Spleen (tissue), 7 donors: ENCODE data around the gene TBXAS1.

Experiments
- CTCF ChIP-seq, 11 experiments: fragments of 200-600 bp in 7 of 11; fragments of 450-650 bp in 4 of 11; sonication (generic) in 4 of 11; IDR thresholded peaks in 8 of 11; conservative IDR thresholded peaks in 3 of 11; 1 replicate in 7 of 11; 2 replicates in 4 of 11; pipeline versions ENCODE4 v1.4.0 to v1.8.0; 2016 to 2021; ENCODE audit warnings: antibody characterized with exemption in 11 of 11, inconsistent platforms in 4 of 11, mild to moderate bottlenecking in 1 of 11
- POLR2A ChIP-seq, 3 donors: fragments of 450-650 bp; IDR thresholded peaks; one replicate each; pipeline ENCODE4 v1.5.1; 2017; ENCODE audit warnings: antibody characterized with exemption in 3 of 3, mild to moderate bottlenecking in 1 of 3
- POLR2AphosphoS5 ChIP-seq, 3 donors: sonication (generic); formaldehyde crosslinking; IDR thresholded peaks; one replicate each; pipeline ENCODE4 v1.5.1; 2017; ENCODE audit warnings: antibody characterized with exemption in 3 of 3
- donor health status: DM: no; HTN: no; CAD: no; lungs with moderate emphysema.
- donor health status: DM: no; HTN: no; CAD: no.
- donor health status: DM: no; HTN: no; CAD: no.

DNA sequence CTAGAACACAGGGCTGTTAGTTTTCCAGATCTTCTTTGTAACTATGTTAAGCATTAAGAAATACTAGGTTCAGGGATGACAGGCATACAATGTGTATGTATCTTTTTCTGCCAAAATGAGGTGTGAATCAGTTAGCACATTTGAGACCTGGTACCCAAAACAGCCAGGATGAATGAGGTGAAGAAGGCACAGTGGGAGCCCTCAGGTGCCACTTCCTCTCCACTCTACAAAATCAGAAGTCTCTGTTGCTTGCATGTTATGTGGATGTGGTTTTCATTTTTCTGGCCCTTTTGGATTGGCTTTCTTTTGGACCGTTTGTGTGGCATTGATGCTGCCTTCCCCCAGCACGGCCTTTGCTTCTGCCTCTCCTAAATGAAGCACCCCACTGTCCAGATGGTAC, 15.4 kb upstream of the TBXAS1 start:
- TF ChIP-seq CTCF (IDR thresholded peaks at IDR 0.05 in 8 of 11, conservative IDR thresholded peaks at IDR 0.05 in 3 of 11) (no peak), POLR2AphosphoS5 (IDR thresholded peaks at IDR 0.05) (no peak), POLR2A (IDR thresholded peaks at IDR 0.05) (no peak)
